ENCODE results near the gene PLCXD1. TPM values are rescaled to one million over a fixed set of nuclear protein-coding genes. Genes with fewer than 3 reads are reported as not detected.
"Not testable (repeated sequence)": the region's sequence is repeated elsewhere in the genome, so short reads cannot be mapped to it uniquely, and the experiment has no call there.

The PLCXD1 gene
- total RNA-seq, 2 donors from 2014 or later: 12.6 to 19.1 TPM

GRCh38 chrX:329291-329910 is 48.2 kb downstream of the PLCXD1 start:
- no peak for ATAC-seq
- intact Hi-C loops (cut with DNase I, micrococcal nuclease): no loop called here
- DNase-seq: peak in 1 of 2 donors; percentile 20

GRCh38 chrX:330141-330725 is 49.1 kb downstream of the PLCXD1 start:
- peak in 1 of 2 donors; percentile 17 for DNase-seq
- intact Hi-C loops (cut with DNase I, micrococcal nuclease); ATAC-seq: not testable (repeated sequence)

GRCh38 chrX:330726-331150 is 49.6 kb downstream of the PLCXD1 start:
- ATAC-seq: peak; percentile 5
- peak in 1 of 2 donors; percentile 4 for DNase-seq
- intact Hi-C loops (cut with DNase I, micrococcal nuclease): no loop called here

- intact Hi-C loops (cut with DNase I, micrococcal nuclease): no loop called here
- ATAC-seq (peak; percentile 37), DNase-seq (peak in 1 of 2 donors; percentile 21)
These were observed 50.1 kb downstream of the PLCXD1 start for GRCh38 chrX:331151-331824.

- peak; percentile 24 for ATAC-seq
- peak in 1 of 2 donors; percentile 16 for DNase-seq
- intact Hi-C loops (cut with DNase I, micrococcal nuclease): no loop called here
These were observed 50.8 kb downstream of the PLCXD1 start for GRCh38 chrX:331825-332495.

- DNase-seq (peak in 1 of 2 donors; percentile 18), ATAC-seq (no peak)
- intact Hi-C loops (cut with DNase I, micrococcal nuclease): no loop called here
These were observed 51.3 kb downstream of the PLCXD1 start for GRCh38 chrX:332496-332860.

- DNase-seq: peak in 1 of 2 donors; percentile 15
- no peak for ATAC-seq
- intact Hi-C loops (cut with DNase I, micrococcal nuclease): no loop called here
These were observed 51.9 kb downstream of the PLCXD1 start for GRCh38 chrX:332916-333610.

- DNase-seq (peak in 1 of 2 donors; percentile 14), ATAC-seq (no peak)
- intact Hi-C loops (cut with DNase I, micrococcal nuclease): no loop called here
These were observed 52.6 kb downstream of the PLCXD1 start for GRCh38 chrX:333611-334311.

- intact Hi-C loops (cut with DNase I, micrococcal nuclease): no loop called here
- ATAC-seq (no peak), DNase-seq (peak in 1 of 2 donors; percentile 14)
These were observed 53.2 kb downstream of the PLCXD1 start for GRCh38 chrX:334331-334891.

GRCh38 chrX:334971-335757 is 54.0 kb downstream of the PLCXD1 start:
- intact Hi-C loops (cut with DNase I, micrococcal nuclease): no loop called here
- peak in 1 of 2 donors; percentile 24 for DNase-seq

GRCh38 chrX:335758-336155 is 54.6 kb downstream of the PLCXD1 start:
- intact Hi-C loops (cut with DNase I, micrococcal nuclease): no loop called here
- no peak for ATAC-seq
- DNase-seq: peak in 1 of 2 donors; percentile 15

More at GRCh38 chrX:334971-335757, 54.0 kb downstream of the PLCXD1 start:
- no peak for ATAC-seq

GRCh38 chrX:336227-336626 is 55.0 kb downstream of the PLCXD1 start:
- DNase-seq (no peak), ATAC-seq (no peak)
- intact Hi-C loops (cut with DNase I, micrococcal nuclease): no loop called here

- intact Hi-C loops (cut with DNase I, micrococcal nuclease): no loop called here
- no peak for ATAC-seq
- DNase-seq: peak in 1 of 2 donors; percentile 12
These were observed 56.2 kb downstream of the PLCXD1 start for GRCh38 chrX:337331-337831.

GRCh38 chrX:338281-338835 is 57.2 kb downstream of the PLCXD1 start:
- DNase-seq (peak in 1 of 2 donors; percentile 16), ATAC-seq (no peak)
- intact Hi-C loops (cut with DNase I, micrococcal nuclease): no loop called here

GRCh38 chrX:338836-339400 is 57.7 kb downstream of the PLCXD1 start:
- DNase-seq (peak in 1 of 2 donors; percentile 21), ATAC-seq (no peak)
- intact Hi-C loops (cut with DNase I, micrococcal nuclease): no loop called here

GRCh38 chrX:340121-340520 is 58.9 kb downstream of the PLCXD1 start:
- intact Hi-C loops (cut with DNase I, micrococcal nuclease): no loop called here
- peak in 1 of 2 donors; percentile 12 for DNase-seq
- no peak for ATAC-seq
